ENCODE measurements around the gene MSRB3.
"Not testable (repeated sequence)": the region's sequence is repeated elsewhere in the genome, so short reads cannot be mapped to it uniquely, and the experiment has no call there.

MSRB3 gene

DNA sequence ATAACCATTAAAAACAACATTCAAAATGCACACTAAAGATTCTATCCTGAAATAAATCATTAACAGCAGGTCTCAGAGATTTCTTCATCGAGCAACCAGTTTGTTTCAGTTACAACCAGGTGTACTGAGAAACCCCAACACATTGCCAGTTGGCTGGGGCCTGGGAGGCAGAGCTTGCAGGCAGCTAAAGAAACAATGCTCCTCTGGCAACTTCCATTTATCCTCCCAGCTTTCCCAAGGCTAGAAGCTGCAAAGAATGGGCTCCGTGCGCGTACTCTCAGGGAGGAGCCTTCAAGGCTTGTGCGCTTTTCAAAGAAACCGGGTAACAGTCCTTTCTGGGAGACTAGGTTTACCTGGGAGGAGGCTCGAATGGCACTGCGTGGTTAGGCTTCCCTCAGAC is 181.6 kb downstream of the MSRB3 start:
- DNase-seq = no peak

GRCh38 chr12:65461017-65461416 is 182.5 kb downstream of the MSRB3 start:
- DNase-seq = no peak

DNA sequence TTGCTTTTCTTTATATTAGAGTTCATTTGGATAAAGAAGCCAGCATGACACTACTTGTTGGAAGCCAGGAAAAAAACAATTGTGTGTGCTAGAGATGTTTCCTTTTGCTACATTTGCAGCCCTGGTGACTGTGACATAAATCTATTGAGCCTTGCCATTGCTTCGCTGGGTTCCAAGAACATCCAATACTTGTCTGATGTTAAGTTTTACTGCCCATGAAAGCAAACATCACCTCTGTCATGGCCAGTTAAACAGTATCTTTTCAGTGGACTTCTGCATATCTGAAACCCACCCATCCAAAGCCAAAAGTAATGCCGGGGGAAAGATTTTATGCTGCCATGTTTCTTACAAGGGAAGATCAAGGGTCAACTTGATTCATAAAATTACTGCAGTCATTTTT is 184.0 kb downstream of the MSRB3 start:
- no peak for DNase-seq

DNA sequence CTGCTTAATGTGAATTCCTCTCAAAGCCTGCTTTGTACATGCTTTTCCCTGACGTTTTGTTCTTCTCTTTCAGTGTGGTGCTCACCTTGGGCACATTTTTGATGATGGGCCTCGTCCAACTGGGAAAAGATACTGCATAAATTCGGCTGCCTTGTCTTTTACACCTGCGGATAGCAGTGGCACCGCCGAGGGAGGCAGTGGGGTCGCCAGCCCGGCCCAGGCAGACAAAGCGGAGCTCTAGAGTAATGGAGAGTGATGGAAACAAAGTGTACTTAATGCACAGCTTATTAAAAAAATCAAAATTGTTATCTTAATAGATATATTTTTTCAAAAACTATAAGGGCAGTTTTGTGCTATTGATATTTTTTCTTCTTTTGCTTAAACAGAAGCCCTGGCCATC is 184.6 kb downstream of the MSRB3 start:
- DNase-seq = no peak

GRCh38 chr12:65463611-65464010 is 185.1 kb downstream of the MSRB3 start:
- no peak for DNase-seq

DNA sequence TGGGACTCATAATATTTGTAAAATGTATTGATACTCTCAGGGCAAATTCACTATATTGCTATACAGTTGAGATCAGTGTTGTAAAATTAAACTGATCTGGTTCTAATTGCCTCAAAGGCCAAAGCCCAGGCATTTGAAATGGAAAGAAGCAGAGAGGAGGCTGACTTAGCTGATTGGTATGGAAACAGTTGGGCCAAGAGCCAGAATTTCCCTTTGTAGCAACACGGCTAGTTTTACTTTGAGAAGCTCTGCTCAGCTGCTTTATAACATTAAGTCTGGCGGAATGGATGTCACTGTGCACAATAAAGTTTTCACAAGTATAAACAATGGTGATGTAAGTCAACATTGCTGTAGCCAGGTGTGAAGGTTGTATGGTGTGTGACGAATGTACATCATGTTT is 186.4 kb downstream of the MSRB3 start:
- DNase-seq = no peak

DNA sequence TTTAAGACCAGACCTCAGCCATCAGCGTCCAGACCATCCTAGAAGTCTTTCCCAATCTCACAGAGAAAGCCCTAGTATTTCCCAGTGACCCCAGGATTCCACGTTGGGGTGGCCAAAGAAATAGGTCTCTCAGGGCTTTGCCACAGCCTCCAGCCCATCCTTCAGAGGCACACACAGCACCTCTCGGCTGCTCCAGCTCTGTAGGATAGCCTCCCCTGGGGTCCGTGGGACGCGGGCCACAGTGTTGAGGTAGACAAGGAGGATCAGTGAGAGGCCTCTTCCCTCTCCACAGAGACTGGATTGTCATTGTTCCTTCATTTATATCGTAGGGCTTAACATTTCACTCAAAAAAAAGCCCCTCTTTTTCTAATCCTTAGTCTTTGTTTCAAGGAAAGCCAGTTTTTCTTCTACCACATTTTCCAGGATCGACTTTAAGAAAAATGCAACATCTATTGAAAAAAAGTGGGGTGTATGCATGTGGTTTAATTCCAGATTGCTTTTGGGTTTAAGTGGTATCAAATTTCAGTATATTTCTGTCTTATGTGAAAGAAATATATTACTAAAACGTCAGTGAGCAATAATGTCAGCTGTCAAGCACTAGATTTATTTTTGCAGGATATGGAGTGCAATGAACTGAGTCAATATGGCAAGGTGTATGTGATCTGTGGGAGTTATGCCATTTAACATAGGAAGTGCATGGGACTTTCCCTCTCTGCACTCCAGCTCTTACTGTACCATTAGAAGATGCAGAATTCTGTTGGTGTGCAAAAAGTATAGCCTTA is 187.5 kb downstream of the MSRB3 start:
- DNase-seq = no peak

GRCh38 chr12:65466911-65467310 is 188.4 kb downstream of the MSRB3 start:
- no peak for DNase-seq

DNA sequence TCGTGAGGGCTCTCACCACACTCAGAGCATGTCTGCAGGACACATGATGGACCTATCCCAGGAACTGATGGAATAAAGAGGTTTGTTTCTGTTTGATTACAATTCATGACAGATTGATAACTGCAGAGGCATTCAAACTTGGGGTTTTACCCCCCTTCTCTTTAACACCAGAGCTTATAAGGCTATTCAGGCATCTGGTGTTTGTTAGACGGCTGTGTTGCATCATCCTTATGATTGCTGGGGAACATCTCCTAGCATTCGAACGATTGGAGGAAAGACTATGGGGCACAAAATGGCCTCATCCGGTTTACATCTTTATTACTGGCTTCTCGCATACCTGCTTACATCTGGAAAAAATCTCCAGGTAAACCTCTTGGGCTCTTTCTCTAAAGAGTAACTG is 191.8 kb downstream of the MSRB3 start:
- DNase-seq = no peak

DNA sequence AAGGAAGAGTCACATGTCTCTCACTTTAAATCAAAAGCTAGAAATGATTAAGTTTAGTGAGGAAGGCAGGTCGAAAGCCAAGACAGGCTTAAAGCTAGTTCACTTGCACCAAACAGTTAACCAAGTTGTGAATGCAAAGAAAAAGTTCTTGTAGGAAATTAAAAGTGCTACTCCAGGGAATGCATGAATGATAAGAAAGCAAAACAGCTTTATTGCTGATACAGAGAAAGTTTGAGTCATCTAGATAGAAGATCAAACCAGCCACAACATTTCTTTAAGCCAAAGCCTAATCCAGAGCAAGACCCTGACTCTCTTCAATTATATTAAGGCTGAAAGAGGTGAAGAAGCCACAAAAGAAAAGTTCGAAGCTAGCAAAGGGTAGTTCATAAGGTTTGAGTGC is 193.6 kb downstream of the MSRB3 start:
- no peak for DNase-seq

DNA sequence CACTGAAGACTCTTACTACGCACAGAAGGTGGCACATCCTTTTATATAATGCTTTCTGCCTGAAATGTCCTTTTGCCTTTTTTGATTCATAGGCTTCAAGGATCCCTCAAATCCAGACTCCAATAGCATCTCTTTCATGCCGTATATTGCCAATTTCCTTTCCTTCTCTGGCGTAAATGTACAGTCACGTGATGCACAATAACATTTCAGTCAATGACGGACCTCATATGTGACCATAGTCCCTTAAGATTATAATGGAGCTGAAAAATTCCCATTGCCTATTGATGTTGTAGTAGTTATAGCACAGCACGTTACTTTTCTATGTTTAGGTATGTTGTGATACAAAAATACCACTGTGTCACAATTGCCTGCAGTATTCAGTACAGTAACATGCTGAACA is 196.3 kb downstream of the MSRB3 start:
- DNase-seq = no peak

- no peak for DNase-seq
Measured at GRCh38 chr12:65477721-65478120, 199.2 kb downstream of the MSRB3 start.

DNA sequence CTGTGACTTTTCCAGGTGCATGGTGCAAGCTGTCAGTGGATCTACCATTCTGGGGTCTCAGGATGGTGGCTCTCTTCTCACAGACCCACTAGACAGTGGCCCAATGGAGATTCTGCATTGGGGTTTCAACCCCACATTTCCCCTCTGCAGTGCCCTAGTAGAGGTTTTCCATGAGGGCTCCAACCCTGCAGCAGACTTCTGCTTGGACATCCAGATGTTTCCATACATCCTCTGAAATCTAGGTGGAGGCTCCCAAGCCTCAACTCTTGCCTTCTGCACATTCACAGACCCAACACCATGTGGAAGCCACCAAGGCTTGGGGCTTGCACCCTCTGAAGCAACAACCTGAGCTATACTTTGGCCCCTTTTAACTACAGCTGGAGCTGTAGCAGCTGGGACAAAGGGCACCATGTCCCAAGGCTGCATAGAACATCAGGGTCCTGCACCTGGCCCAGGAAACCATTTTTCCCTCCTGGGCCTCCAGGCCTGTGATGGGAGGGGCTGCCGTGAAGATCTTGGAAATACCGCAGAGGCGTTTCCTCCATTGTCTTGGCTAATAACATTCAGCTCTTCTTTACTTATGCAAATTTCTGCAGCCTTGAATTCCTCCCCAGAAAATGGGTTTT is 205.5 kb downstream of the MSRB3 start:
- DNase-seq = not testable (repeated sequence)

GRCh38 chr12:65488197-65488596 is 209.7 kb downstream of the MSRB3 start:
- no peak for DNase-seq

DNA sequence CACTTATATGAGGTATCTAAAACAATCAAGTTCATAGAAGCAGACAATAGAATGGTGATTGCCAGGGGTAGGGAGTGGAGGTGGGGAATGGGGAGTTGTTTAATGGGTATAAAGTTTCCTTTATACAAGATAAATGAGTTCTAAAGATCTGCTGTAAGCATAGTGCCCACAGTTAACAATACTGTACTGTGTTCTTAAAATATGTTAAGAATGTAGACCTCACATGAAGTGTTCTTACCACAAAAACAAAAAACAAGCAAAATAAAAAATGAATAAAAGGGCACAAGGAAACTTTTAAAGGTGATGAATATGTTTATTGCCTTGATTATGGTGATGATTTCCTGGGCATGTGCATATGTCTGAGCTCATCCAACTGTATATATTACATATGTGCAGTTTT is 211.8 kb downstream of the MSRB3 start:
- no peak for DNase-seq

- DNase-seq = no peak
Measured at GRCh38 chr12:65492998-65493912, 214.8 kb downstream of the MSRB3 start.

GRCh38 chr12:65493913-65494245 is 215.4 kb downstream of the MSRB3 start:
- no peak for DNase-seq

- no peak for DNase-seq
Measured at GRCh38 chr12:65494537-65494936, 216.1 kb downstream of the MSRB3 start.

DNA sequence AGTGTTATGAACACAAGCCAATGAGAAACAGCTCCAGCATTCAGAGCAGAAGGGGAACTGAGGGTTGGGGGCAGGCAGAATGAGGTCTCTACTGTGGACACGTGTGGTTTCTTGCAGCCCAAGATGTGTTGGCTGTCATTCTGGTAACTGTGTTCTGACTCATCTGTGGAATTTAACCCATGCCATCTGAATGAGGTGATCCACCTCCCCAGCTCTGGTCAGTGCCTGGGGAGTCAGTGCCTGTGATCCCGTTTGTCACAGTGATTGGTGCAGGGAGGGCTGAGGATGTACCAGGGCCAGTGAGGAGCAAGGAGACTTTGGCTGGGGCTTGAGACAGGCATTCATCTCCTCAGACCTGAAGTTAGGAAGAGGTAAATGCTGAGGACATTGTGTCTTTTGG is 216.8 kb downstream of the MSRB3 start:
- no peak for DNase-seq

DNA sequence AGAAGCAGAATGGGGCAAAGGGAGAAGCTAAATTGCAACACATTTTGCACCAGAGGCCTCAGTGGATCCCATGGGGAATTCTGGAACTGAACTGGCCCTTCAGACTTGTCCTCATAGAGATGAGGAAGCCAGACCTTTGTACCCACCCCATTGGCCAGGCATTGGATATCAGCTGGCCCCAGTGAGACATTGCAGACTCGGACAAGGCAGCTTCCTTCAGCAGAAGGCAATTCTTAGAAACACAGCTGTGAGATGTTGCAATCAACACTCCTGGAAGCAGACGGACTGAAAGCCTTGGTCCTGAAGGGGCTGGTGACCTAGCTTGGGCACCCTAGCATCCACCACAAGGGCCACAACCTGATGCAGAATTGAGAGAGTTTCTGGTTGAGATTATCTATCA is 218.1 kb downstream of the MSRB3 start:
- DNase-seq = no peak

DNA sequence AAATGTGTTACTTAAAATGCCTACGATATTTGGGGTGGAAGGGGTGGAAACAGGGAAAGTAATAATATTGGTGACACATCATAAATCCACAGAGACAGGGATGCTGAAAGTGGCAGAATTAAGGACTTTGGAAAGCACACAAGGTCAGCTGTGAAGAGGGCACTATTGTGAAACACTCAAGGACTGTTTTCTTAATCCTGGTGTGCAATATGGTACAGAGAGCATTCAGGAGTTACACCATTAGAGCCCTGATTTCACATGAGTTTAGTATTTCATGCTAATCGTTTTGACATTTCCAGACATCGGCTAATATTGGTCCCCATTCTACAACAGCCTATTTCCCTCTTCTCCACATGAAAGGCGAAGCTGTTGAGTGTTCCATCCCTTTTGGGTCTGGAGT is 219.2 kb downstream of the MSRB3 start:
- DNase-seq = no peak

GRCh38 chr12:65499167-65499566 is 220.7 kb downstream of the MSRB3 start:
- DNase-seq = no peak

- DNase-seq = no peak
Measured at GRCh38 chr12:65500091-65500900, 221.8 kb downstream of the MSRB3 start.
